Neural cell (in vitro differentiated cells): ENCODE data around the gene USP3. TPM values are rescaled to one million over a fixed set of nuclear protein-coding genes. Genes with fewer than 3 reads are reported as not detected.
"Not testable (repeated sequence)": the region's sequence is repeated elsewhere in the genome, so short reads cannot be mapped to it uniquely, and the experiment has no call there.

Experiments
- H2AFZ ChIP-seq: fragments of 200-600, 300-800 bp; sonication (generic), shearing (Covaris generic); 2 replicates; pipeline ENCODE4 v1.6.0; 2014; ENCODE audit warnings: low read depth, mild to moderate bottlenecking, antibody characterized with exemption, low read length, moderate library complexity
- H3F3A ChIP-seq: fragments of 200-600 bp; shearing (Covaris generic); 2 replicates; pipeline ENCODE4 v1.6.1; 2016; ENCODE audit warnings: mild to moderate bottlenecking, moderate library complexity, mixed read lengths, antibody characterized with exemption, low read length; ENCODE audit not compliant: insufficient read depth, poor library complexity, severe bottlenecking
- H3K27ac ChIP-seq: fragments of 200-600, 300-800 bp; sonication (generic), shearing (Covaris generic); 2 replicates; pipeline ENCODE4 v1.5.1; 2014; ENCODE audit warnings: mild to moderate bottlenecking, low read length, moderate library complexity
- H3K27me3 ChIP-seq: fragments of 300-800, 200-600 bp; sonication (generic), shearing (Covaris generic); 2 replicates; pipeline ENCODE4 v1.6.0; 2014; ENCODE audit warnings: mild to moderate bottlenecking, low read depth, low read length, moderate library complexity; ENCODE audit not compliant: insufficient read depth
- H3K36me3 ChIP-seq: fragments of 300-800, 200-600 bp; sonication (generic), shearing (Covaris generic); 2 replicates; pipeline ENCODE4 v1.5.1; 2014; ENCODE audit warnings: mild to moderate bottlenecking, antibody characterized with exemption, low read length, moderate library complexity; ENCODE audit not compliant: insufficient read depth
- H3K4me2 ChIP-seq: fragments of 300-800, 200-600 bp; sonication (generic), shearing (Covaris generic); 2 replicates; pipeline ENCODE4 v1.6.0; 2014; ENCODE audit warnings: mild to moderate bottlenecking, low read length
- H3K4me3 ChIP-seq: fragments of 300-800, 200-600 bp; sonication (generic), shearing (Covaris generic); 2 replicates; pipeline ENCODE4 v1.5.1; 2014; ENCODE audit warnings: mild to moderate bottlenecking, low read length, moderate library complexity
- H3K79me2 ChIP-seq: fragments of 200-600 bp; shearing (Covaris generic); replicated peaks from 2 replicates; pipeline ENCODE4 v1.6.0; 2014; ENCODE audit warnings: mild to moderate bottlenecking, low read length, moderate library complexity; ENCODE audit not compliant: insufficient read depth
- H3K9ac ChIP-seq: fragments of 300-800, 200-600 bp; sonication (generic), shearing (Covaris generic); 2 replicates; pipeline ENCODE4 v1.6.1; 2016; ENCODE audit warnings: mild to moderate bottlenecking, low read length, mixed read lengths
- H3K9me2 ChIP-seq: fragments of 200-600 bp; shearing (Covaris generic); 2 replicates; pipeline ENCODE4 v1.6.1; 2016; ENCODE audit warnings: mild to moderate bottlenecking, low read length, mixed read lengths; ENCODE audit not compliant: insufficient read depth
- H3K9me3 ChIP-seq: fragments of 200-600, 300-800 bp; sonication (generic), shearing (Covaris generic); 2 replicates; pipeline ENCODE4 v1.6.1; 2016; ENCODE audit warnings: mild to moderate bottlenecking, mixed run types, low read length, moderate library complexity, mixed read lengths
- H4K20me1 ChIP-seq: fragments of 200-600 bp; shearing (Covaris generic); 2 replicates; pipeline ENCODE4 v1.6.1; 2016; ENCODE audit warnings: mild to moderate bottlenecking, mixed run types; ENCODE audit not compliant: insufficient read depth
- EP300 ChIP-seq: fragments of 450-650 bp; conservative IDR thresholded peaks from 2 replicates; pipeline ENCODE4 v1.6.1; 2014; ENCODE audit warnings: antibody characterized with exemption, mild to moderate bottlenecking, moderate library complexity; ENCODE audit not compliant: poor library complexity, severe bottlenecking
- EZH2 ChIP-seq: fragments of 200-600, 300-800 bp; shearing (Covaris generic), sonication (generic); IDR thresholded peaks from 2 replicates; pipeline ENCODE4 v1.6.1; 2014; ENCODE audit warnings: antibody characterized with exemption, low read length, borderline replicate concordance, mild to moderate bottlenecking; ENCODE audit not compliant: insufficient read depth, poor library complexity, severe bottlenecking
- MXI1 ChIP-seq: fragments of 450-650 bp; conservative IDR thresholded peaks from 2 replicates; pipeline ENCODE4 v1.6.1; 2014; ENCODE audit warnings: antibody characterized with exemption, mild to moderate bottlenecking; ENCODE audit not compliant: poor library complexity, severe bottlenecking
- POLR2AphosphoS5 ChIP-seq: IDR thresholded peaks from 2 replicates; pipeline ENCODE4 v1.6.1; 2012
- RAD21 ChIP-seq: fragments of 450-650 bp; conservative IDR thresholded peaks from 2 replicates; pipeline ENCODE4 v1.6.1; 2014; ENCODE audit warnings: antibody characterized with exemption, mild to moderate bottlenecking, moderate library complexity
- SMC3 ChIP-seq: fragments of 450-650 bp; conservative IDR thresholded peaks from 2 replicates; pipeline ENCODE4 v1.6.1; 2014; ENCODE audit warnings: antibody characterized with exemption, mild to moderate bottlenecking, moderate library complexity; ENCODE audit not compliant: poor library complexity
- TAF1 ChIP-seq: IDR thresholded peaks from 2 replicates; pipeline ENCODE4 v1.6.1; 2012; ENCODE audit warnings: low read depth
- polyA plus RNA-seq: library from polyadenylated mRNA; depleted of rRNA; stranded (reverse); fragments of >200 nt; gene quantifications from 2 replicates; pipeline ENCODE4 v1.2.3, GENCODE V29; 2014
- TF ChIP-seq, protein P1 (sequence below): IDR thresholded peaks from 2 replicates; pipeline ENCODE4 v1.6.1; 2012; ENCODE audit warnings: borderline replicate concordance
- TF ChIP-seq, protein P2 (sequence below): fragments of 450-650 bp; IDR thresholded peaks from 2 replicates; pipeline ENCODE4 v1.5.1; 2014; ENCODE audit warnings: antibody characterized with exemption, mild to moderate bottlenecking, moderate library complexity; ENCODE audit not compliant: poor library complexity, severe bottlenecking

The USP3 gene
- polyA plus RNA-seq, 1 donor from 2014 or later = 68.0 TPM

DNA sequence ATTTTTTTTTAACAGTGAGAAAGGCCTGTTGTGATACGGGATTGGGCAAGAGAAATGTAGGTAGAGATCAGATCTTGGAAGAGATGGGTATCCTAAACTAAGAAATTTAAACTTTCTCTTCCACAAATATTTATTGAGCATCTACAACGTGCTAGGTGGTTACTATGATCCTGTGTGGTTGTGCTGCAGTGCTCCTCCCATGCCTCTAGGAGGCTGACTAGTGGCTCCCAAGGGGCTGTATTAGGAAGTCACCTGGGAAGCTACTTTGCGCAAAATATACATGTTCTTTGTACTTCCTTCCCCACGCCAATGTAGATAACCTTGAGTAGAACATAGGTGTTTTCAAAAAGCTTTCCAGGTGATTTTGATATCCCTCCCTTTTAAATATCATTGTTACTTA is 27.2 kb downstream of the USP3 start:
- Histone ChIP-seq H3K27ac (no peak overlapping the region), H3K4me3 (no peak overlapping the region), H2AFZ (no peak overlapping the region), H3K36me3 (no peaks in the 10 kb centered on the region), H3K9me3 (no peaks in the 10 kb centered on the region), H3K9ac (no peak overlapping the region), H3K9me2 (no peaks in the 10 kb centered on the region), H4K20me1 (no peaks in the 10 kb centered on the region), H3K27me3 (no peaks in the 10 kb centered on the region), H3F3A (no peaks in the 10 kb centered on the region), H3K79me2 (peaks cover 56% of the 10 kb centered on the region), H3K4me2 (no peak overlapping the region)
- TF ChIP-seq RAD21 (no peak), EZH2 (no peak), EP300 (no peak), POLR2AphosphoS5 (no peak), SMC3 (no peak), MXI1 (no peak), TAF1 (no peak)
- TF ChIP-seq, protein P1, sequence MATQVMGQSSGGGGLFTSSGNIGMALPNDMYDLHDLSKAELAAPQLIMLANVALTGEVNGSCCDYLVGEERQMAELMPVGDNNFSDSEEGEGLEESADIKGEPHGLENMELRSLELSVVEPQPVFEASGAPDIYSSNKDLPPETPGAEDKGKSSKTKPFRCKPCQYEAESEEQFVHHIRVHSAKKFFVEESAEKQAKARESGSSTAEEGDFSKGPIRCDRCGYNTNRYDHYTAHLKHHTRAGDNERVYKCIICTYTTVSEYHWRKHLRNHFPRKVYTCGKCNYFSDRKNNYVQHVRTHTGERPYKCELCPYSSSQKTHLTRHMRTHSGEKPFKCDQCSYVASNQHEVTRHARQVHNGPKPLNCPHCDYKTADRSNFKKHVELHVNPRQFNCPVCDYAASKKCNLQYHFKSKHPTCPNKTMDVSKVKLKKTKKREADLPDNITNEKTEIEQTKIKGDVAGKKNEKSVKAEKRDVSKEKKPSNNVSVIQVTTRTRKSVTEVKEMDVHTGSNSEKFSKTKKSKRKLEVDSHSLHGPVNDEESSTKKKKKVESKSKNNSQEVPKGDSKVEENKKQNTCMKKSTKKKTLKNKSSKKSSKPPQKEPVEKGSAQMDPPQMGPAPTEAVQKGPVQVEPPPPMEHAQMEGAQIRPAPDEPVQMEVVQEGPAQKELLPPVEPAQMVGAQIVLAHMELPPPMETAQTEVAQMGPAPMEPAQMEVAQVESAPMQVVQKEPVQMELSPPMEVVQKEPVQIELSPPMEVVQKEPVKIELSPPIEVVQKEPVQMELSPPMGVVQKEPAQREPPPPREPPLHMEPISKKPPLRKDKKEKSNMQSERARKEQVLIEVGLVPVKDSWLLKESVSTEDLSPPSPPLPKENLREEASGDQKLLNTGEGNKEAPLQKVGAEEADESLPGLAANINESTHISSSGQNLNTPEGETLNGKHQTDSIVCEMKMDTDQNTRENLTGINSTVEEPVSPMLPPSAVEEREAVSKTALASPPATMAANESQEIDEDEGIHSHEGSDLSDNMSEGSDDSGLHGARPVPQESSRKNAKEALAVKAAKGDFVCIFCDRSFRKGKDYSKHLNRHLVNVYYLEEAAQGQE = no peak
- TF ChIP-seq, protein P2, sequence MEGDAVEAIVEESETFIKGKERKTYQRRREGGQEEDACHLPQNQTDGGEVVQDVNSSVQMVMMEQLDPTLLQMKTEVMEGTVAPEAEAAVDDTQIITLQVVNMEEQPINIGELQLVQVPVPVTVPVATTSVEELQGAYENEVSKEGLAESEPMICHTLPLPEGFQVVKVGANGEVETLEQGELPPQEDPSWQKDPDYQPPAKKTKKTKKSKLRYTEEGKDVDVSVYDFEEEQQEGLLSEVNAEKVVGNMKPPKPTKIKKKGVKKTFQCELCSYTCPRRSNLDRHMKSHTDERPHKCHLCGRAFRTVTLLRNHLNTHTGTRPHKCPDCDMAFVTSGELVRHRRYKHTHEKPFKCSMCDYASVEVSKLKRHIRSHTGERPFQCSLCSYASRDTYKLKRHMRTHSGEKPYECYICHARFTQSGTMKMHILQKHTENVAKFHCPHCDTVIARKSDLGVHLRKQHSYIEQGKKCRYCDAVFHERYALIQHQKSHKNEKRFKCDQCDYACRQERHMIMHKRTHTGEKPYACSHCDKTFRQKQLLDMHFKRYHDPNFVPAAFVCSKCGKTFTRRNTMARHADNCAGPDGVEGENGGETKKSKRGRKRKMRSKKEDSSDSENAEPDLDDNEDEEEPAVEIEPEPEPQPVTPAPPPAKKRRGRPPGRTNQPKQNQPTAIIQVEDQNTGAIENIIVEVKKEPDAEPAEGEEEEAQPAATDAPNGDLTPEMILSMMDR = no peak

DNA sequence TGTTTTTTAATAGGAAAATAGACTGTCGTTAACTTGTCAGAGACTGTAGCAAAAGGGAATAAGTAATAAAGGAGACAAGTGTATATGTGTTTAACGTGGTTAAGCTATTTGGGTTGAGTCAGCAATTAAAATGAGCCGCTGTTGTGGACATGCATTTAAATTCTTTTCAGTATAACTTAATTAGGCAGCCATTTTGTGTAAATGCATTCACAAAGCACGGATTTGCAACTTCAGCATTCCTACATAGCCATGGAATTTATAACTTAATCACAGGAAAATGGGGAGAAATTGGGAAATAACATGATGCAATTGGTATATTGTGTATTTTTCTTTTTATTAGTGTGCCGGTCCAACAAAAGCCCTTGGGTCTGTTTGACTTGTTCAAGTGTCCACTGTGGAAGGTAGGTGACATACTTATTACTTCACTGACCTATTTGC is 27.9 kb downstream of the USP3 start:
- Histone ChIP-seq H3K9me2 (no peaks in the 10 kb centered on the region), H4K20me1 (no peaks in the 10 kb centered on the region), H2AFZ (no peak overlapping the region), H3K4me2 (no peak overlapping the region), H3K9ac (no peak overlapping the region), H3K4me3 (no peak overlapping the region), H3K79me2 (peaks cover 49% of the 10 kb centered on the region), H3K9me3 (no peaks in the 10 kb centered on the region), H3K27ac (no peak overlapping the region), H3K27me3 (no peaks in the 10 kb centered on the region), H3K36me3 (no peaks in the 10 kb centered on the region), H3F3A (no peaks in the 10 kb centered on the region)
- TF ChIP-seq, protein P2 = no peak
- TF ChIP-seq EZH2 (no peak), RAD21 (no peak), TAF1 (no peak), EP300 (no peak), SMC3 (no peak), MXI1 (no peak), POLR2AphosphoS5 (no peak)
- TF ChIP-seq, protein P1 = no peak

DNA sequence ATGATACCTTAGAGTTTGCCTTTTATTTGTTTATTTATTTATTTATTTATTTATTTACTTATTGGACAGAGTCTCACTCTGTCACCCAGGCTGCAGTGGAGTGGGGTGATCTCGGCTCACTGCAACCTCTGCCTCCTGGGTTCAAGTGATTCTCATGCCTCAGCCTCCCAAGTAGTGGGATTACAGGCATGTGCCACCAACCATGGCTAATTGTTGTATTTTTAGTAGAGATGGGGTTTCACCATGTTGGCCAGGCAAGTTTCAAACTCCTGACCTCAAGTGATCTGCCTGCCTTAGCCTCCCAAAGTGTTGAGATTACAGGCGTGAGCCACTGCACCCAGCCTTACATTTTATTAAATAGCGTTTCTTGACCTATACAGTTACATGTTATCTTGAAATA is 30.5 kb downstream of the USP3 start:
- not testable (repeated sequence) for H3K27ac ChIP-seq, H2AFZ ChIP-seq, H3F3A ChIP-seq, H3K9me3 ChIP-seq, H3K27me3 ChIP-seq, H3K36me3 ChIP-seq, H3K9ac ChIP-seq, H3K9me2 ChIP-seq, H4K20me1 ChIP-seq, H3K4me2 ChIP-seq, H3K4me3 ChIP-seq
- peaks cover 38% of the 10 kb centered on the region for H3K79me2 ChIP-seq
